ENCODE results near the gene KRT16. TPM values are rescaled to one million over a fixed set of nuclear protein-coding genes. Genes with fewer than 3 reads are reported as not detected.

The KRT16 gene
- total RNA-seq, 1 donor from 2014 or later = 4.8 TPM

DNA sequence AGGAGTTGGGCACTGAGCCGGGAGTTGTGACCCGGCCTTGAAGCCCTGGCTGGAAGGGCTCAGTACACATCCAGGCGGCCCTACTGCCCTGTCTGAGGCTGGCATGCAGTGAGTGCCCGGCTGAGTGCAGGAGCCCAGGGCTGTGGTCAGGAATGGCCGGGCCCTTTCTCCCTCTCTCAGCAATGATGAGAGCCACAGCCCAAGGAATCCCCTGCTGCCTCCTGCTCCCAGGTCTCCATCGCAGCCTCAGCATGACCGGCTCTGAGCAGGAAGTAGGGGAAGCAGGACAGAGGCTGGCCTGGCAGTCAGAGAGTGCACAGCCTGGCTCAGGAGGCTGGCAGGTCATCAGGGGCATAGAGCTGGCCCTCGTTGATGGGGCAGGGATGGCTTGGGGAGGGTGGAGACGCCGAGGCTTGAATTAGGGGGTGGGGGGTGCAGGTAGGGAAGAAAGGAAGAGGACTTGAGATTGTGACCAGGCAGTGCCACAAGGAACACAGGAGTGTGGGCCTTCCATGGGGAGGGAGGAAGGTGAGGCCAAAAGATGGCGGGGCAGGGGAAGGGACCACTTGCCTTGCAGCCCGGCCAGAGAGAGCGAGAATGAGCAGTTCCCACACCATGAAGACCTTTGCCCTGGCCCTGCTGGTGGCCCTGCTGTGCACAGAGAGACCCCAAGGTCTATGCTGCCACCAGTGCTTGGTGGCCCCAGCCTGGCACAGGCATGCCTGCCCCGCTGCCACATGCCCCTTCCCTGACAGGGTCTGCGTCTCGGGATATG lies 43.9 kb upstream of the KRT16 start:
- no peaks in the 10 kb centered on the region for H3K27me3 ChIP-seq (ENCODE audit: control insufficient read depth, insufficient read depth, low read length)

GRCh38 chr17:41655611-41656111 lies 43.1 kb upstream of the KRT16 start:
- DNase-seq (ENCODE audit: low read depth) = no peak
- H3K36me3 ChIP-seq (ENCODE audit: control insufficient read depth, insufficient read depth, low read length) = no peaks in the 10 kb centered on the region
- no peak for TF ChIP-seq CTCF (IDR thresholded peaks at IDR 0.05; ENCODE audit: insufficient read depth, low read length, poor library complexity, severe bottlenecking)
- H3K4me3 ChIP-seq (ENCODE audit: low read depth, low read length) = no peak overlapping the region
- no peaks in the 10 kb centered on the region for H3K27me3 ChIP-seq (ENCODE audit: control insufficient read depth, insufficient read depth, low read length)

More for the DNA sequence above, 43.9 kb upstream of the KRT16 start:
- Histone ChIP-seq H3K36me3 (ENCODE audit: control insufficient read depth, insufficient read depth, low read length) (no peaks in the 10 kb centered on the region), H3K4me3 (ENCODE audit: low read depth, low read length) (no peak overlapping the region)
- TF ChIP-seq CTCF (IDR thresholded peaks at IDR 0.05; ENCODE audit: insufficient read depth, low read length, poor library complexity, severe bottlenecking) = no peak
- no peak for DNase-seq (ENCODE audit: low read depth)

- H3K36me3 ChIP-seq (ENCODE audit: control insufficient read depth, insufficient read depth, low read length) = no peaks in the 10 kb centered on the region
- TF ChIP-seq CTCF (IDR thresholded peaks at IDR 0.05; ENCODE audit: insufficient read depth, low read length, poor library complexity, severe bottlenecking) = no peak
- H3K4me3 ChIP-seq (ENCODE audit: low read depth, low read length) = no peak overlapping the region
- H3K27me3 ChIP-seq (ENCODE audit: control insufficient read depth, insufficient read depth, low read length) = no peaks in the 10 kb centered on the region
- no peak for DNase-seq (ENCODE audit: low read depth)
Measured at GRCh38 chr17:41654678-41655607, 42.4 kb upstream of the KRT16 start.

GRCh38 chr17:41653892-41654677 lies 41.5 kb upstream of the KRT16 start:
- H3K36me3 ChIP-seq (ENCODE audit: control insufficient read depth, insufficient read depth, low read length) = no peaks in the 10 kb centered on the region
- DNase-seq (ENCODE audit: low read depth) = no peak
- no peak overlapping the region for H3K4me3 ChIP-seq (ENCODE audit: low read depth, low read length)
- H3K27me3 ChIP-seq (ENCODE audit: control insufficient read depth, insufficient read depth, low read length) = no peaks in the 10 kb centered on the region
- no peak for TF ChIP-seq CTCF (IDR thresholded peaks at IDR 0.05; ENCODE audit: insufficient read depth, low read length, poor library complexity, severe bottlenecking)

DNA sequence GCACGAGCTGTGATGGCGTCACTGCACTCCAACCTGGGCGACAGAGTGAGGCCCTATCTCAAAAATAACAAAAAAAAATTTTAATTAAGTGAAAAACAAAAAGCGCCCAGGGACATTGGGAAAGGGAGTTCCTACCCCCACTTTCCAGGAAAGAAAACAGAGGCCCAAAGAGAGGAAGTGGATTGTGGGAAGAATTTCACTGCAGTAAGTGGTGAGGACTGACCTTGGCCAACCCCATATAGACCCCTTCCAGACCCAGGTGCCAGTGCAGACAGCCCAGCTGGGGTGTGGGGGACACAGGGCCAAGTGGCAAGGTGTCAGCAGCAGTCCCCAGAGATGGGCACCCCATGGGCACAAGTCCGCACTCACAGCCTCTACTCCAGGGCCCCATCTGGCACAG lies 40.9 kb upstream of the KRT16 start:
- no peak for DNase-seq (ENCODE audit: low read depth)
- Histone ChIP-seq H3K4me3 (ENCODE audit: low read depth, low read length) (no peak overlapping the region), H3K36me3 (ENCODE audit: control insufficient read depth, insufficient read depth, low read length) (no peaks in the 10 kb centered on the region), H3K27me3 (ENCODE audit: control insufficient read depth, insufficient read depth, low read length) (no peaks in the 10 kb centered on the region)
- no peak for TF ChIP-seq CTCF (IDR thresholded peaks at IDR 0.05; ENCODE audit: insufficient read depth, low read length, poor library complexity, severe bottlenecking)

All from kidney epithelial cell (primary cell).